HG03159 (cell line): ENCODE measurements around the gene DDX4.

Experiments
- ATAC-seq: cut with Tn5 transposase; IDR thresholded peaks from one replicate; pipeline ENCODE4 v1.9.1; 2021; ENCODE audit warnings: mild to moderate bottlenecking, moderate library complexity; ENCODE audit not compliant: unreplicated experiment

Gene DDX4

GRCh38 chr5:55820488-55820887 lies 82.6 kb downstream of the DDX4 start:
- no peak for ATAC-seq

- no peak for ATAC-seq
Observed at GRCh38 chr5:55821731-55822512, 84.1 kb downstream of the DDX4 start.

GRCh38 chr5:55823151-55823796 lies 85.4 kb downstream of the DDX4 start:
- no peak for ATAC-seq

- ATAC-seq = no peak
Observed at GRCh38 chr5:55829956-55830355, 92.1 kb downstream of the DDX4 start.

- ATAC-seq = no peak
Observed at GRCh38 chr5:55832446-55832845, 94.6 kb downstream of the DDX4 start.

- no peak for ATAC-seq
Observed at GRCh38 chr5:55836191-55836590, 98.3 kb downstream of the DDX4 start.

GRCh38 chr5:55841976-55842375 lies 104.1 kb downstream of the DDX4 start:
- no peak for ATAC-seq

- no peak for ATAC-seq
Observed at GRCh38 chr5:55847837-55848236, 110.0 kb downstream of the DDX4 start.

GRCh38 chr5:55848783-55849182 lies 110.9 kb downstream of the DDX4 start:
- no peak for ATAC-seq

GRCh38 chr5:55850839-55851674 lies 113.2 kb downstream of the DDX4 start, which contains the start of gene IL31RA:
IL31RA (plus strand) TSS chr5:55851357; CDS start chr5:55851571, 214 bp downstream.
- no peak for ATAC-seq

GRCh38 chr5:55851675-55851979 lies 113.8 kb downstream of the DDX4 start:
- ATAC-seq = no peak

GRCh38 chr5:55852503-55852902 lies 114.6 kb downstream of the DDX4 start:
- no peak for ATAC-seq

- ATAC-seq = no peak
Observed at GRCh38 chr5:55853041-55853670, 115.3 kb downstream of the DDX4 start.

- ATAC-seq = no peak
Observed at GRCh38 chr5:55853818-55854217, 116.0 kb downstream of the DDX4 start.

- ATAC-seq = no peak
Observed at GRCh38 chr5:55855509-55855908, 117.6 kb downstream of the DDX4 start.

- no peak for ATAC-seq
Observed at GRCh38 chr5:55856516-55857246, 118.8 kb downstream of the DDX4 start.

- ATAC-seq = no peak
Observed at GRCh38 chr5:55857247-55857640, 119.4 kb downstream of the DDX4 start.

GRCh38 chr5:55858104-55858503 lies 120.2 kb downstream of the DDX4 start:
- ATAC-seq = no peak

- ATAC-seq = no peak
Observed at GRCh38 chr5:55860288-55860687, 122.4 kb downstream of the DDX4 start.

GRCh38 chr5:55860709-55861108 lies 122.8 kb downstream of the DDX4 start:
- ATAC-seq = no peak
